Ramos (cell line): Measurements from ENCODE around the gene CDA.

Experiments used
- in situ Hi-C: fragments of 300-500 bp; cut with MboI; formaldehyde crosslinking; loops from one replicate; pipeline ENCODE4 v1.14.3; 2022; ENCODE audit warnings: low sequenced_read_pairs; ENCODE audit not compliant: unreplicated experiment

Gene CDA

GRCh38 chr1:20588634-20589225, at the start of gene CDA:
TSS of gene CDA (plus strand) at chr1:20589097. CDS start at chr1:20589130, 33 bp downstream.
- in situ Hi-C loops: no loop called here

- in situ Hi-C loops: no loop called here
Measured at GRCh38 chr1:20540281-20540680, 48.6 kb upstream of the CDA start.

- in situ Hi-C loops: no loop called here
Measured at GRCh38 chr1:20546637-20547036, 42.3 kb upstream of the CDA start.

GRCh38 chr1:20551161-20551560, 37.7 kb upstream of the CDA start:
- in situ Hi-C loops: no loop called here

- in situ Hi-C loops: no loop called here
Measured at GRCh38 chr1:20551945-20552727, 36.8 kb upstream of the CDA start, which contains the start of gene FAM43B. TSS of gene FAM43B (plus strand) at chr1:20552573. CDS start at chr1:20552974, 401 bp downstream.

GRCh38 chr1:20552728-20553445, 36.0 kb upstream of the CDA start:
- in situ Hi-C loops: no loop called here

- in situ Hi-C loops: no loop called here
Measured at GRCh38 chr1:20555025-20555757, 33.7 kb upstream of the CDA start.

GRCh38 chr1:20555758-20556120, 33.2 kb upstream of the CDA start:
- in situ Hi-C loops: no loop called here

- in situ Hi-C loops: no loop called here
Measured at GRCh38 chr1:20558191-20558590, 30.7 kb upstream of the CDA start.

GRCh38 chr1:20560966-20561365, 27.9 kb upstream of the CDA start:
- in situ Hi-C loops: no loop called here

- in situ Hi-C loops: no loop called here
Measured at GRCh38 chr1:20565234-20565633, 23.7 kb upstream of the CDA start.

GRCh38 chr1:20569523-20570098, 19.3 kb upstream of the CDA start:
- in situ Hi-C loops: no loop called here

- in situ Hi-C loops: no loop called here
Measured at GRCh38 chr1:20571427-20571826, 17.5 kb upstream of the CDA start.

GRCh38 chr1:20573987-20574386, 14.9 kb upstream of the CDA start:
- in situ Hi-C loops: no loop called here

GRCh38 chr1:20574686-20575540, 14.0 kb upstream of the CDA start:
- in situ Hi-C loops: no loop called here

- in situ Hi-C loops: no loop called here
Measured at GRCh38 chr1:20575541-20576336, 13.2 kb upstream of the CDA start.

GRCh38 chr1:20578062-20578461, 10.8 kb upstream of the CDA start:
- in situ Hi-C loops: no loop called here

GRCh38 chr1:20578721-20579395, 10.0 kb upstream of the CDA start:
- in situ Hi-C loops: no loop called here
